Limb (tissue), 2 donors: ENCODE results near the gene PDIA3.

Experiments
- DNase-seq, 2 donors: peaks; one replicate each; pipeline ENCODE4 v3.0.0-alpha.2; 2016; ENCODE audit errors: extremely low spot score in 2 of 2

The PDIA3 gene

GRCh38 chr15:43821505-43821904, 75.3 kb downstream of the PDIA3 start:
- no peak for DNase-seq
